Uterus (tissue), 4 donors: ENCODE measurements around the gene CHADL. TPM values are rescaled to one million over a fixed set of nuclear protein-coding genes. Genes with fewer than 3 reads are reported as not detected.

Source experiments
- DNase-seq, 2 donors: peaks; one replicate each; pipeline ENCODE4 v3.0.0-alpha.2; 2019 to 2020
- H3K27ac ChIP-seq, 2 donors: fragments of 200-600 bp; sonication (generic); 1 replicate in 1 of 2; 2 replicates in 1 of 2; pipeline ENCODE4 v1.5.1; 2016 to 2018
- H3K27me3 ChIP-seq, 2 donors: fragments of 200-600 bp; sonication (generic); one replicate each; pipeline ENCODE4 v1.5.1; 2018 to 2019; ENCODE audit warnings: control low read depth in 1 of 2
- H3K36me3 ChIP-seq, 2 donors: fragments of 200-600 bp; sonication (generic); one replicate each; pipeline ENCODE4 v1.5.1; 2019; ENCODE audit warnings: control low read depth in 1 of 2
- H3K4me1 ChIP-seq, 2 donors: fragments of 200-600 bp; sonication (generic); one replicate each; pipeline ENCODE4 v1.5.1; 2018 to 2019; ENCODE audit warnings: control low read depth in 1 of 2
- H3K4me3 ChIP-seq, 2 donors: fragments of 200-600 bp; sonication (generic); 1 replicate in 1 of 2; 2 replicates in 1 of 2; pipeline ENCODE4 v1.5.1; 2018 to 2019; ENCODE audit warnings: mild to moderate bottlenecking in 1 of 2
- H3K9me3 ChIP-seq, 2 donors: fragments of 200-600 bp; sonication (generic); one replicate each; pipeline ENCODE4 v1.5.1; 2019; ENCODE audit warnings: control low read depth in 1 of 2
- CTCF ChIP-seq, 4 experiments: fragments of 200-600 bp in 2 of 4; fragments of 450-650 bp in 2 of 4; sonication (generic) in 2 of 4; IDR thresholded peaks; one replicate each; pipeline ENCODE4 v1.5.1; 2016 to 2019; ENCODE audit warnings: antibody characterized with exemption in 4 of 4, mild to moderate bottlenecking in 2 of 4, moderate library complexity in 1 of 4
- POLR2A ChIP-seq, 2 donors: fragments of 450-650 bp; IDR thresholded peaks; one replicate each; pipeline ENCODE4 v1.6.1; 2016; ENCODE audit warnings: antibody characterized with exemption in 2 of 2, mild to moderate bottlenecking in 1 of 2, moderate library complexity in 1 of 2
- intact Hi-C: fragments of 100-400 bp; cut with DNase I; formaldehyde crosslinking; loops from one replicate; pipeline ENCODE4 v1.15.1; 2023; ENCODE audit warnings: low total_unique reads
- total RNA-seq, 4 donors: library from RNA; depleted of rRNA in 3 of 4; stranded (reverse); fragments of >200 nt in 3 of 4; gene quantifications; one replicate each; pipeline versions ENCODE4 v1.1.0 to v1.2.4, GENCODE V29; 2014 to 2023
- donor health status: DM: yes; HTN: yes; CAD: no.

CHADL gene
- total RNA-seq, 4 donors from 2014 or later: 1.8 to 2.6 TPM; not detected in 2

- TF ChIP-seq CTCF (IDR thresholded peaks at IDR 0.05) (no peak), POLR2A (IDR thresholded peaks at IDR 0.05) (no peak)
- H3K4me3 ChIP-seq: no peak overlapping the region
- no peak overlapping the region for H3K27ac ChIP-seq
- no peaks in the 10 kb centered on the region for H3K36me3 ChIP-seq
- H3K4me1 ChIP-seq: no peaks in the 10 kb centered on the region
- H3K9me3 ChIP-seq: no peaks in the 10 kb centered on the region
- H3K27me3 ChIP-seq: no peaks in the 10 kb centered on the region
- no peak for DNase-seq
- intact Hi-C loops: no loop called here
These were observed 10.3 kb downstream of the CHADL start for GRCh38 chr22:41230401-41230785.

GRCh38 chr22:41229730-41230400, 10.9 kb downstream of the CHADL start:
- no peak overlapping the region for H3K27ac ChIP-seq
- no peaks in the 10 kb centered on the region for H3K27me3 ChIP-seq
- H3K4me3 ChIP-seq: no peak overlapping the region
- no peaks in the 10 kb centered on the region for H3K9me3 ChIP-seq
- no peaks in the 10 kb centered on the region for H3K4me1 ChIP-seq
- TF ChIP-seq POLR2A (IDR thresholded peaks at IDR 0.05) (no peak), CTCF (IDR thresholded peaks at IDR 0.05) (no peak)
- DNase-seq: no peak
- H3K36me3 ChIP-seq: no peaks in the 10 kb centered on the region
- intact Hi-C loops: no loop called here

GRCh38 chr22:41229215-41229614, 11.5 kb downstream of the CHADL start:
- no peaks in the 10 kb centered on the region for H3K4me1 ChIP-seq
- TF ChIP-seq CTCF (IDR thresholded peaks at IDR 0.05) (no peak), POLR2A (IDR thresholded peaks at IDR 0.05) (no peak)
- H3K36me3 ChIP-seq: no peaks in the 10 kb centered on the region
- H3K9me3 ChIP-seq: no peaks in the 10 kb centered on the region
- H3K27me3 ChIP-seq: no peaks in the 10 kb centered on the region
- H3K4me3 ChIP-seq: no peak overlapping the region
- no peak overlapping the region for H3K27ac ChIP-seq
- intact Hi-C loops: no loop called here
- no peak for DNase-seq

GRCh38 chr22:41226723-41227655, 13.7 kb downstream of the CHADL start:
- intact Hi-C loops: no loop called here
- Histone ChIP-seq H3K9me3 (no peaks in the 10 kb centered on the region), H3K4me1 (no peaks in the 10 kb centered on the region), H3K36me3 (no peaks in the 10 kb centered on the region), H3K4me3 (no peak overlapping the region), H3K27ac (no peak overlapping the region), H3K27me3 (no peaks in the 10 kb centered on the region)
- TF ChIP-seq POLR2A (IDR thresholded peaks at IDR 0.05) (no peak), CTCF (IDR thresholded peaks at IDR 0.05) (no peak)
- DNase-seq: no peak

- H3K4me1 ChIP-seq: no peaks in the 10 kb centered on the region
- H3K27ac ChIP-seq: no peak overlapping the region
- H3K4me3 ChIP-seq: no peak overlapping the region
- H3K9me3 ChIP-seq: no peaks in the 10 kb centered on the region
- intact Hi-C loops: no loop called here
- H3K36me3 ChIP-seq: no peaks in the 10 kb centered on the region
- H3K27me3 ChIP-seq: no peaks in the 10 kb centered on the region
- DNase-seq: no peak
- TF ChIP-seq CTCF (IDR thresholded peaks at IDR 0.05): no peak
- TF ChIP-seq POLR2A (IDR thresholded peaks at IDR 0.05): no peak
These were observed 17.2 kb downstream of the CHADL start for GRCh38 chr22:41223535-41223934.
